ENCODE measurements around the gene HOMER2.

The HOMER2 gene

DNA sequence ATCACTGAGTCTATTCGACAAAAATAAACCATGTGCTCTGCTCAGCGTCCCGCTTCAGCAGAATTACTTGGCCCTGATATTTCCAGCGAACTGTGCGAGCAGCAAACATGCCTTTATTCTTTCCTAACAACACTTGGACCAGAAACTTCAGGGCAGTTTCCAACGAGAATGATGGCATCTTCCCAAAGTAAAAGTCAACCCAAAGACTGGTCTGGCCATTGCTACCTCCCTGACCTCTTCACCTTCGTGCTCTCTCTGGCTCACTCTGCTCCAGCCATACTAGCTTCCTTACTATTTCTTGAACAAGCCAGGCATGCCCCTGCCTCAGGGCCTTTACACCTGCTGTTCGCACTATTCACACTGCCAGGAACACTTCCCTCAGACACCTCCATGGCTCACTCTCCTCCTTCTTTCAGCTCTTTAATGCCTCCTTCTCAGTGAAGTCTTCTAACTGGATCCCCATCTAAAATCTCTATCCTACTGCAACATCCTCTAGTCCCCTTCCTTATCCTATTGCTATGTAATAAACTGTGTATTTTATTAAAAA is 6.3 kb downstream of the HOMER2 start:
- no peak for TF ChIP-seq GATA3 (IDR thresholded peaks at IDR 0.05; ENCODE audit: low read depth, low read length)

DNA sequence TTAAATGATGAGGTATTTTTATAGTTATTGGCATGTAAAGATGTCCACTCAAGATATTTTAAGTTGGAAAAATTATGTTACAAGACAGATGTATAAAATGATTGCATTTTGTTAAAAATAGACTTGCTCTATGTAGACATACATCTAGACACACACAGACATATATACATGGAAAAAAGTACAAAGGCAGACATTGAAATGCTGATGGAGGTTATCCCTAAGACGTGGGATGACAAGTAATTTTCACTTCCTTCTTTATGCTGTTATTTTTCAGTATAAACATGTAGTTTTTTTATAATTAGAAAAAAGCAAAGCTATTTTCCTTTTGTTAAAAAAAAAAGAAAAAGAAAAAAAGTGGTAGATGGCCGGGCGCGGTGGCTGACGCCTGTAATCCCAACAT is 7.2 kb downstream of the HOMER2 start:
- TF ChIP-seq GATA2 (IDR thresholded peaks at IDR 0.05; ENCODE audit: low read depth, low read length) (no peak), GATA3 (IDR thresholded peaks at IDR 0.05; ENCODE audit: low read depth, low read length) (no peak)

DNA sequence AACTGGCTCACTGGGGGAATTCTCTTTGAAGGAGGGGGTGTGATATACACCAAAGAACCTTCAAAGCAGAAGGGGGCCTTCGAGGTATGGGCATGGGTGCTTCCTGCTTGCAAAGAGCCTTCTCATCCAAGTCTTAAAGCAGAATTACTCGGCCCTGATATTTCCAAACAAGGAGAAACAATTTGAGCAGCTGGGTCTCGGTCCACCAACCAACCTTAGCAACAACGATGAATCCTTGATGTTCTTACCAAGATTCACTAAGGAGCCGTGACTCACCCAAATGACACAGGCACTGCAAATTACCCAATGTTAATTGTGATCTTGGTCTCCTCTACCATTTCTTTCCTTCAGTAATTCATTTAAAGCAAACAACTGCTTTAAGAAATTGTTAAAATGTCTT is 7.7 kb downstream of the HOMER2 start:
- TF ChIP-seq GATA2 (IDR thresholded peaks at IDR 0.05; ENCODE audit: low read depth, low read length): no peak
- TF ChIP-seq GATA3 (IDR thresholded peaks at IDR 0.05; ENCODE audit: low read depth, low read length): no peak

DNA sequence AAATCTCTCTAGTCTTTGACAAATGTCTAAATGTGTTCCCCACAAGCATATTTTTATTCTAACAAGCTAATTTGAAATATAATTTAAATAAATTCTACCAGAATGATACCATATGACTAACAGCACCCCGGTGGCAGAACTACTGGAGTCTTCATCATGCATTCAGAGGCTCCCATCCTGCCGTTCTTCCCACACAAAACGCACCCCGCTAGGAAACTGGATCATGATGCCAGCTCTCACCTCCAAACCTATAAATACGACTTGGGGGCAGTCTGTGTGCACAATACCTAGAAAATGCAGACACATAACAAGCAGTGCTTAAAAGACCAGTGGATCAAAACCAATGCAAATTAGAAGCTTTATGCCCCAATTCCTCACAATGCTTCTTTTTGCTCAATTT is 8.5 kb downstream of the HOMER2 start:
- TF ChIP-seq GATA2 (IDR thresholded peaks at IDR 0.05; ENCODE audit: low read depth, low read length) (no peak), GATA3 (IDR thresholded peaks at IDR 0.05; ENCODE audit: low read depth, low read length) (no peak)

DNA sequence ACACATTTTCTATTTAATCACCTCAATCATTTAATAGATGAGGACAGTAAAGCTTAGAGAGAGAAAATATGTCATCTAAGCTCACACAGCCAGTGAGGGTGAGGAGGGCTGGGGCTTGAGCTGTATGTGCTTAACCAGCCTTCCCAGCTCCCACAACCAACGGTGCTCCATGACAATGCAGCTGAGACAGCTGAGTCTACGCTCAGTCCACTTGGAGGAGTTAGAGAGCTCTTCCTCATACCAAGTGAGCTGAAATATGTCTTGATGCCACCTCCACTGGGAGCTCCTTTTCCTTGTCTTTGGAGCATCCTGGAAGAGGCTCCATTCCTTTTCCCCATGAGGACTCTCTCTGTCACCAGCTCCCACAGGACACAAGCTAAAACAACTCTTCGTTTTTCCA is 9.3 kb downstream of the HOMER2 start:
- no peak for TF ChIP-seq GATA3 (IDR thresholded peaks at IDR 0.05; ENCODE audit: low read depth, low read length)
- TF ChIP-seq GATA2 (IDR thresholded peaks at IDR 0.05; ENCODE audit: low read depth, low read length): no peak

DNA sequence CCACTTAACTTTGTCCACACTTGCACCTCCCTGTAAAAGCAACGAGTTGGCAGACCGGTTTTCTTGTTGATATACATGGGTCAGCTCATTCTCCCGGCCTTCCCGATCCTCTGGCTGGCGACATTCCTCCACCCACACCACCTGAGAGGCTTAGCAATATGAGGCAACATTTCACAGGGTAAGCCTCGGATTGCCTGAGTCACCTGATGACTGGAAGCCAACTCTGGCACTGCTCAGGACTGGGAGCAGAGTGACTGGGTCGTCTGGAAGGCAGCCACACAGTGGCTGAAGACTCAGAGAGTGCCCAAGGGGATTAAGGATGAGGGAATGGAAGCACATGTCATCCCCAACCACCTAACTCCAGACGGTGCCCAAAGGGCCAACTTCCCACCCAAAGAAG is 9.8 kb downstream of the HOMER2 start:
- TF ChIP-seq GATA3 (IDR thresholded peaks at IDR 0.05; ENCODE audit: low read depth, low read length): no peak
- TF ChIP-seq GATA2 (IDR thresholded peaks at IDR 0.05; ENCODE audit: low read depth, low read length): no peak

DNA sequence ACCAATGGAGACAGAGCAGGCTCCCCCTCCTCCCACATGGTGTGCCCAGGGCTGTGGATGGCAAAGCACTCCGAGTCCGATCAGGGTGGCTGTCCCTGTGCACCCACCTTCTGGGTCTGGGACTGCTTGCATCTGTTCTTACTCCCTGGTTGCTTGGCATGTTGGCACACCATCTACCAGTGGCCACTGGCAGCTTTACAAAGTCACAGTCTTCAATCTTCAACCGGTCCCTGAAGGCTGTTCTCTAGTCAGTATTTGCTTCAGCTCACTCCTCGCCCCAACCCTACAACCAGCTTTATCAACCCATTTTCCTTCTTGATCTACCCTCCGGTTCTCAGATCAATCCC is 14.8 kb downstream of the HOMER2 start:
- TF ChIP-seq GATA2 (IDR thresholded peaks at IDR 0.05; ENCODE audit: low read depth, low read length) (no peak), GATA3 (IDR thresholded peaks at IDR 0.05; ENCODE audit: low read depth, low read length) (no peak)

DNA sequence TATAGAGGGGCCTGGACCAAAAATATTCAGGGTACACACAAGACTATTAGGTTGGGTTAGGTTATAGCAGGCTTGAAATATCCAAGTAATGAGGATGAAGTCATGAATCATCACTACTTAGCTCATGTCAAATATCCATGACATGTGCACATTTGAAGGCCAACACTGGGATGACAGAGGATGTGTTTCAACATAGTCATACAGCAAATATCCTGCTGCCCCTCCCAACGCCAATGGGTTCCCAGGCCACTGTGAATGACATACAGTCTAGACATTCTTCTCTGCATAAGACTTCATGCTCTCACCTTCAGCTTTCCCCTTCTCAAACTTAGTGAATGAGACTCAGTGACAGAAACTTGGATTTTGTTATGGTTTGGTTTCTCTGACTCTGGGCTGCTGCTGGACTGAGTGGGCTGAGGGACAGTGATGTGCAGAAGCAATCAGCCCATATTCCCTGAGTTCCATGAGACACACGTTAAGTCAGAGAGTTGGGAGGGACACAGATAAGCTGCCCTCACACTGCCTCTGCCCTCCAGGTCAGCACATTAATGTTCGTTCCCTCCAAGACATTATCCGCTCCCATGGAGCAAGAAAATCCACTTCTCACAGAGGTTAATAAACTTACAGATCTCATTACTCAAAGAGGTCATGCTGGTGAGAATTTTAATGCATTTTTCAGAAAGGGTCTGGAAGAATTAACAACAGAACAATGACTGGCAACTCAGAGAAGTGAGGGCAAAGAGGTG is 15.4 kb downstream of the HOMER2 start:
- no peak for TF ChIP-seq GATA2 (IDR thresholded peaks at IDR 0.05; ENCODE audit: low read depth, low read length)
- no peak for TF ChIP-seq GATA3 (IDR thresholded peaks at IDR 0.05; ENCODE audit: low read depth, low read length)

DNA sequence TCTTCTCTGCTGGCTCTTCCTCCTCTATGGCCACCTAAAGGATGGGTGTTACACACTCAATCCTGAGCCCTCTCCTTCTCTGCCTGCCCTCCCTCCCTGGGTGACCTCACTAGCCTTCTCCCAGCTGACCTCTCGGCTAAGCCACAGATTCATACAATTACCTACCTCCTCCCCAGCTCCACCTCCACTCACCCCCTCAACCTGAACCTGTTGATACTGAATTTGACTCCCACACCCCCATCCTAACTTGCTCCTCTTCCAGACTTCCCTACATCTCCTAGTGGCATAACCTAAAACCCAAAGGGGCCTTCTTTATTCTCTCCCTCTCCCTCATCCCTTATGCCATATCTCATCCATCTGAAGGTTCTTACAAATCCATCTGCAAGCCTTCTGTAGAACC is 17.1 kb downstream of the HOMER2 start:
- TF ChIP-seq GATA3 (IDR thresholded peaks at IDR 0.05; ENCODE audit: low read depth, low read length) (no peak), GATA2 (IDR thresholded peaks at IDR 0.05; ENCODE audit: low read depth, low read length) (no peak)

DNA sequence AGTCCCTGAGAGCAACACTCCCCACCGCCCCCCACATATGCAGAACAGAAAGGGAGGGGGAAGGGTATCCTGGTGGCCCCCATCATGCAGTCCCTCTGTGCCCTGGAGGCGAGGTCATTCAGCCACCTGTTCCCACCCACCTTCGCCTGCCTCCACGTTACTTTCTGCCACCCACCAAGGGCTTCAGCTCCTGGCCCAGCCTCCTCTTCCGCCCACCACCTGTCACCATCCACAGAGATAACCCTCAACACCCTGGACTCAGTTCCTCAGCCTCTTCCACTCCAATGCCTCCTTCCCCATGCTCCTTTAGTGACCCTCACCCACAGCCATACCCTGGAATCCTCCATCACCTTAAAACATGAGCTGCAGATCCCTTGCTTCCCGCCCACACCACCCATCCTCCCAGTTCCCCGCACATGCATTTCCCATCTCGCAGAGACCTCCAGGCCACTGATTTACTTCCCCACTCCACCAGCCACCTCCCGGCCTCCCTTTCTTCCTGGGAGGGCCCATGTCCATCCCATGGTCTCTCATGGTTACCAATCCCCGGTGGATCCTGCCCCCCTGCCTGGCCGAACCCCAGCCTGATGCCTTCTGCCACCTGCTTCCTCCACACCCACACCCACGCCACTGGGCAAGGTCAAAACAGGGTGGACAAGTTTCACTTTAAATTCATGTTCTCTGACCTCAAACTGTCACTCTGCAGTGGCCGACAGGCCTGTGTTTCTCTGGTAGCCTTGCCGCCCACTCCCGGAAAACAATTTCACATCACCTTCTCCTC is 18.2 kb downstream of the HOMER2 start:
- TF ChIP-seq GATA3 (IDR thresholded peaks at IDR 0.05; ENCODE audit: low read depth, low read length) (no peak), GATA2 (IDR thresholded peaks at IDR 0.05; ENCODE audit: low read depth, low read length) (no peak)

DNA sequence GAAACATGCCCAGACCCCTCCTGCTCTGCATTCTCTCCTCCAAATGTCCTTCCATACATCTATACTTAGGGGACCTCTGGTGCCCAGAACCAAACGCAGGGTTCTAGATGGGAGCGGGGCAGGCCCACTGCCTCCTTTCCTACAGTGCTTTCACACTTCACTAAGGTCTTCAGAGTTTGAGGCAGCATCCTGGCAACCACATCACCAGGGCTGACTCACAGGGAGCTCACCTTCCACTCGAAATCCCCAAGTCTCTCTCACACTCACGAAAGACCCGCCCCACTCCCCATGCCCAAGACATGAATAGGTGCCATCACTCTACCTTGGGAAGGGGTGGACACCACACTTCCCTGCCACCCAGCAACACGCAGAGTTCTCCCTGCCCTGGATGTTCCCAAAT is 18.9 kb downstream of the HOMER2 start:
- TF ChIP-seq GATA3 (IDR thresholded peaks at IDR 0.05; ENCODE audit: low read depth, low read length) (no peak), GATA2 (IDR thresholded peaks at IDR 0.05; ENCODE audit: low read depth, low read length) (no peak)

DNA sequence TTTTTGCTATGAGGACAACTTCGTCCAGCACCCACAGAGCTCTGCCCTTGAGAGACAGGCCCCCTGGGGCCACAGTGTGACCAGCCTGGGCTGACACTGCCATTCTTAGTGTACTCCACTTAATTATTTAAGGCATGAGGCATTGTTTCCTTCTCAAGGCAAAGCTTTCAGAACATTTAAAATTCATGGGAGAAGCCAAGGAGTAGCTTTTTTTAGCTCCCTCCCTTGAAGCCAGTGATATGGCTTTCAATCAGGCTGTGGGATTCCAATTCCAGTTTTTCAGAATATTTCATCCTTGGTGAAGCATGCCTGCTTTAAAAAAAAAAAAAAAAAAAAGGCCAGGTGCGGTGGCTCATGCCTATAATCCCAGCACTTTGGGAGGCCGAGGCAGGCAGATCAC is 21.3 kb downstream of the HOMER2 start:
- no peak for TF ChIP-seq GATA3 (IDR thresholded peaks at IDR 0.05; ENCODE audit: low read depth, low read length)

DNA sequence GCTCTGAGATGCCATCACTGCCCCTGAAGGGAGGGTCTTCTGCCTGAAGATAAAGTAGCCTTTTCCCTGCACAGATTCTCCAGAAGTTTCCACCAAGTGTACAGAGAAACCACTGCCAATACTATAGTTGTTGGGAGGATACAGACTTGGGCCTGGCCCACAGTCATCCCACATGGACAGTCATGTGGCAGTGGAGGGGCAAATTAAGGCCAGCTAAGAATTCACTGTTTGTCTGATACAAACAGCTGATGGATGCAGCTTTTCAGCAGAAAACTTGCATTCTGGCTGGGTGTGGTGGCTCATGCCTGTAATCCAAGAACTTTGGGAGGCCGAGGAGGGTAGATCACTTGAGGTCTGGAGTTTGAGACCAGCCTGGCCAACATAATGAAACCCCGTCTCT is 22.1 kb downstream of the HOMER2 start:
- TF ChIP-seq GATA3 (IDR thresholded peaks at IDR 0.05; ENCODE audit: low read depth, low read length): no peak
- no peak for TF ChIP-seq GATA2 (IDR thresholded peaks at IDR 0.05; ENCODE audit: low read depth, low read length)

DNA sequence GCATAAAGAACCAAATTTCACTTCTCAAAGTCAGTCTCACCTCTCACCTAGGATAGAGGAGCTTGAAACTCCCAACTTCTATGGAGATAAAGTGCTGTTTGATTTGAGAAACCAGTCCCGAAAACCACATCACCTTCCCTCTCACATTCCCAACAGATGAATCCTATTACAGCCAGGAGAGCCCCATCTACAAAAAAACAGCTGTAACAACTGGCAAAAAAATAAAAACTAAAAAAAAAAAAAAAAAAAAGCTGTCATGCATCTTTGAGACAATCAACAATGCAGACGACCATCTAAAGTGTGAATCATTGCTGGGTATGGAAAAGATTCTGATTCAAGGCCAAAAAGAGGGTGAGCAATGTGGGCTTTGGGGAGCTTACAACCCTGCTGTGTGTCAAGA is 23.8 kb downstream of the HOMER2 start:
- TF ChIP-seq GATA2 (IDR thresholded peaks at IDR 0.05; ENCODE audit: low read depth, low read length) (no peak), GATA3 (IDR thresholded peaks at IDR 0.05; ENCODE audit: low read depth, low read length) (no peak)

DNA sequence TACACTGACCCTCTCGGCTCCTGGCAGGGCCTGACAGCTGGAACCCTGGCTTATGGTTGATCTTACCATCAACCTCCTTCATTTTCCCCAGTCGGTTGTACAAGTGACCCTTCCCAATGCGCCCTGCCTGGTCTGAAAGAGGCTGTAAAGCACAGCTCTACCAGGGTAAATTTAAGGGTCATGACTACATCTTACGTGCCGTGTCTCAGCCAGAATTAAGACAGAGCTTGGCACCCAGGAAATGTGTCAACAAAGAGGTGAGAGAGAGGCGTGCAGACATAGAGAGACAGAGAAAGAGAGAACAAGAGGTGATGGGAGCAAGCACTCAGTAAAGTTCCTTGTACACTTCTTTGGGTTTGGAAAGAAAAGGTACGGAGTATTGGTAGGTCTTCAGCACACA is 28.8 kb downstream of the HOMER2 start:
- TF ChIP-seq GATA2 (IDR thresholded peaks at IDR 0.05; ENCODE audit: low read depth, low read length): no peak
- TF ChIP-seq GATA3 (IDR thresholded peaks at IDR 0.05; ENCODE audit: low read depth, low read length): no peak
